ENCODE measurements around the gene KLHL2.

Gene KLHL2

GRCh38 chr4:165293061-165293460 lies 85.7 kb downstream of the KLHL2 start:
- no peak for ATAC-seq

DNA sequence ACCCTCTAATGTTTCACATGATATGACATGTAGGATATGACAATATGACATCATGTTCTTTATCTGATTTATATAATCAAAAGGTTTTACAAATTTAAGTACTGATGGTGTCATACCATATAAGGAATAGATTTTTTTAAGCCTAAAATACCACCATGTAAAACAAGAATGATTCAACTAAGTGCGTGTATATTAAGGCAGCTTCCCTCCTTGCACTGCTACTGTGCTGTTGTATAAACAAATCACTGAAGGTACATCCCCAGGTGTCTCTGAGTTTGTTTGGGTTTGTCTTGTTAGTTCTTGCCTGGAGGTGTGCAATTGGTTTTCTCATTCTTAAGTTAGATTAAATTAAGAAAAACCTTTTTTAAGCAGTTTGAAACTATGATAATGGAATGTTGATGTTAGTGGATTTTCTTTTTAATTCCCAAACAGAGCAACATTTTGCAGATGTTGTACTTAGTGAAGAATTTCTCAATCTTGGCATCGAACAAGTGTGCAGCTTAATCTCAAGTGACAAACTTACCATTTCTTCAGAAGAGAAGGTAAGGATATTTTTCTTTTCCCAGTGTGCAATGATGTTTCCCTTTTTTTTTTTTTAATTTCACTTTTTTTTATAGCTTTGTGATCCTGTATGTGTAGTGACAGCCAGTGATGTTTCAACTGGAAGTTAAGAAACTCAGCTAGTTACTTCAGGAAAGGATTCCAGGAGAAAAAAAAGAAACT lies 86.7 kb downstream of the KLHL2 start:
- TF ChIP-seq BACH2 (CRISPR knock-in tag; IDR thresholded peaks at IDR 0.05; ENCODE audit: borderline replicate concordance): no peak
- no peak for TF ChIP-seq ZFP30 (CRISPR knock-in tag; IDR thresholded peaks at IDR 0.05)
- TF ChIP-seq ZFP3 (CRISPR knock-in tag; IDR thresholded peaks at IDR 0.05): no peak
- no peak for TF ChIP-seq POU6F1 (CRISPR knock-in tag; IDR thresholded peaks at IDR 0.05; ENCODE audit: borderline replicate concordance, low read depth)
- TF ChIP-seq SNAI2 (CRISPR knock-in tag; IDR thresholded peaks at IDR 0.05): no peak
- no peak for TF ChIP-seq RARB (CRISPR knock-in tag; IDR thresholded peaks at IDR 0.05)
- no peak for TF ChIP-seq PPARA (CRISPR knock-in tag; IDR thresholded peaks at IDR 0.05; ENCODE audit: borderline replicate concordance)
- TF ChIP-seq GLIS3 (CRISPR knock-in tag; IDR thresholded peaks at IDR 0.05): no peak
- no peak for ATAC-seq

More at GRCh38 chr4:165293061-165293460, 85.7 kb downstream of the KLHL2 start:
- TF ChIP-seq CSRNP3 (CRISPR knock-in tag; IDR thresholded peaks at IDR 0.05): no peak
- no peak for TF ChIP-seq GLIS3 (CRISPR knock-in tag; IDR thresholded peaks at IDR 0.05)
- TF ChIP-seq POU6F1 (CRISPR knock-in tag; IDR thresholded peaks at IDR 0.05; ENCODE audit: borderline replicate concordance, low read depth): no peak
- no peak for TF ChIP-seq CSDC2 (CRISPR knock-in tag; IDR thresholded peaks at IDR 0.05)
- no peak for TF ChIP-seq ZC3H10 (CRISPR knock-in tag; IDR thresholded peaks at IDR 0.05)
- no peak for TF ChIP-seq ZNF8 (CRISPR knock-in tag; IDR thresholded peaks at IDR 0.05)
- no peak for TF ChIP-seq RARB (CRISPR knock-in tag; IDR thresholded peaks at IDR 0.05)
- TF ChIP-seq TOX (CRISPR knock-in tag; IDR thresholded peaks at IDR 0.05; ENCODE audit: borderline replicate concordance): no peak
- TF ChIP-seq ZFP3 (CRISPR knock-in tag; IDR thresholded peaks at IDR 0.05): no peak
- TF ChIP-seq OSR1 (CRISPR knock-in tag; IDR thresholded peaks at IDR 0.05): no peak
- no peak for TF ChIP-seq TSHZ2 (CRISPR knock-in tag; IDR thresholded peaks at IDR 0.05)
- no peak for TF ChIP-seq ESRRG (CRISPR knock-in tag; IDR thresholded peaks at IDR 0.05)
- TF ChIP-seq ISL1 (CRISPR knock-in tag; IDR thresholded peaks at IDR 0.05): no peak
- no peak for TF ChIP-seq PPARA (CRISPR knock-in tag; IDR thresholded peaks at IDR 0.05; ENCODE audit: borderline replicate concordance)
- TF ChIP-seq BACH2 (CRISPR knock-in tag; IDR thresholded peaks at IDR 0.05; ENCODE audit: borderline replicate concordance): no peak

- no peak for ATAC-seq
Observed at GRCh38 chr4:165294907-165295306, 87.5 kb downstream of the KLHL2 start.

More at GRCh38 chr4:165294907-165295306, 87.5 kb downstream of the KLHL2 start:
- TF ChIP-seq TCF4 (CRISPR knock-in tag; IDR thresholded peaks at IDR 0.05; ENCODE audit: borderline replicate concordance) (no peak), GLIS3 (CRISPR knock-in tag; IDR thresholded peaks at IDR 0.05) (no peak), ARNTL (CRISPR knock-in tag; IDR thresholded peaks at IDR 0.05; ENCODE audit: borderline replicate concordance, low read depth) (no peak), CSRNP3 (CRISPR knock-in tag; IDR thresholded peaks at IDR 0.05) (no peak), ZNF70 (CRISPR knock-in tag; IDR thresholded peaks at IDR 0.05) (no peak), BACH2 (CRISPR knock-in tag; IDR thresholded peaks at IDR 0.05; ENCODE audit: borderline replicate concordance) (no peak), TOX (CRISPR knock-in tag; IDR thresholded peaks at IDR 0.05; ENCODE audit: borderline replicate concordance) (no peak), ESRRG (CRISPR knock-in tag; IDR thresholded peaks at IDR 0.05) (no peak), ZC3H10 (CRISPR knock-in tag; IDR thresholded peaks at IDR 0.05) (no peak), CSDC2 (CRISPR knock-in tag; IDR thresholded peaks at IDR 0.05) (no peak), CREB5 (CRISPR knock-in tag; IDR thresholded peaks at IDR 0.05; ENCODE audit: low read depth) (no peak), SNAI2 (CRISPR knock-in tag; IDR thresholded peaks at IDR 0.05) (no peak), ISL1 (CRISPR knock-in tag; IDR thresholded peaks at IDR 0.05) (no peak)
- TF ChIP-seq, protein P1, sequence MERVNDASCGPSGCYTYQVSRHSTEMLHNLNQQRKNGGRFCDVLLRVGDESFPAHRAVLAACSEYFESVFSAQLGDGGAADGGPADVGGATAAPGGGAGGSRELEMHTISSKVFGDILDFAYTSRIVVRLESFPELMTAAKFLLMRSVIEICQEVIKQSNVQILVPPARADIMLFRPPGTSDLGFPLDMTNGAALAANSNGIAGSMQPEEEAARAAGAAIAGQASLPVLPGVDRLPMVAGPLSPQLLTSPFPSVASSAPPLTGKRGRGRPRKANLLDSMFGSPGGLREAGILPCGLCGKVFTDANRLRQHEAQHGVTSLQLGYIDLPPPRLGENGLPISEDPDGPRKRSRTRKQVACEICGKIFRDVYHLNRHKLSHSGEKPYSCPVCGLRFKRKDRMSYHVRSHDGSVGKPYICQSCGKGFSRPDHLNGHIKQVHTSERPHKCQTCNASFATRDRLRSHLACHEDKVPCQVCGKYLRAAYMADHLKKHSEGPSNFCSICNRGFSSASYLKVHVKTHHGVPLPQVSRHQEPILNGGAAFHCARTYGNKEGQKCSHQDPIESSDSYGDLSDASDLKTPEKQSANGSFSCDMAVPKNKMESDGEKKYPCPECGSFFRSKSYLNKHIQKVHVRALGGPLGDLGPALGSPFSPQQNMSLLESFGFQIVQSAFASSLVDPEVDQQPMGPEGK (CRISPR knock-in tag; IDR thresholded peaks at IDR 0.05; ENCODE audit: borderline replicate concordance): no peak
